WERI-Rb-1 (cell line): ENCODE results near the gene OLFML2A.

Source experiments
- DNase-seq: peaks from one replicate; pipeline ENCODE4 v3.0.0-alpha.2; 2020
- H3K27ac ChIP-seq: fragments of 250-450 bp; sonication (Bioruptor Pico); 2 replicates; pipeline ENCODE4 v1.5.1; 2020; ENCODE audit warnings: mild to moderate bottlenecking, moderate library complexity
- H3K27me3 ChIP-seq: fragments of 250-450 bp; sonication (Bioruptor Pico); 2 replicates; pipeline ENCODE4 v1.5.1; 2021; ENCODE audit warnings: mild to moderate bottlenecking, low read depth, moderate library complexity; ENCODE audit not compliant: insufficient read depth, severe bottlenecking
- H3K36me3 ChIP-seq: fragments of 250-450 bp; sonication (Bioruptor Pico); 2 replicates; pipeline ENCODE4 v1.5.1; 2020; ENCODE audit warnings: mild to moderate bottlenecking, moderate library complexity
- H3K4me3 ChIP-seq: 2 replicates; pipeline ENCODE4 v1.5.1; 2011; ENCODE audit warnings: low read depth, mild to moderate bottlenecking, control low read depth, low read length
- H3K9me3 ChIP-seq: fragments of 250-450 bp; sonication (Bioruptor Pico); 2 replicates; pipeline ENCODE4 v1.5.1; 2021; ENCODE audit warnings: mild to moderate bottlenecking, moderate library complexity; ENCODE audit not compliant: severe bottlenecking
- TF ChIP-seq, protein P1 (sequence below): IDR thresholded peaks from 2 replicates; pipeline ENCODE4 v1.5.1; 2011; ENCODE audit warnings: low read depth, mild to moderate bottlenecking, control low read depth, inconsistent platforms, low read length

OLFML2A gene

GRCh38 chr9:124859803-124860581 lies 83.1 kb downstream of the OLFML2A start:
- no peak overlapping the region; the same call in 1 of the 2 replicates for H3K4me3 ChIP-seq
- no peaks in the 10 kb centered on the region for H3K9me3 ChIP-seq
- H3K27ac ChIP-seq, result peak overlapping the region; percentile 12; the same call in 1 of the 2 replicates
- H3K27me3 ChIP-seq, result no peaks in the 10 kb centered on the region
- DNase-seq, result no peak
- TF ChIP-seq, protein P1, sequence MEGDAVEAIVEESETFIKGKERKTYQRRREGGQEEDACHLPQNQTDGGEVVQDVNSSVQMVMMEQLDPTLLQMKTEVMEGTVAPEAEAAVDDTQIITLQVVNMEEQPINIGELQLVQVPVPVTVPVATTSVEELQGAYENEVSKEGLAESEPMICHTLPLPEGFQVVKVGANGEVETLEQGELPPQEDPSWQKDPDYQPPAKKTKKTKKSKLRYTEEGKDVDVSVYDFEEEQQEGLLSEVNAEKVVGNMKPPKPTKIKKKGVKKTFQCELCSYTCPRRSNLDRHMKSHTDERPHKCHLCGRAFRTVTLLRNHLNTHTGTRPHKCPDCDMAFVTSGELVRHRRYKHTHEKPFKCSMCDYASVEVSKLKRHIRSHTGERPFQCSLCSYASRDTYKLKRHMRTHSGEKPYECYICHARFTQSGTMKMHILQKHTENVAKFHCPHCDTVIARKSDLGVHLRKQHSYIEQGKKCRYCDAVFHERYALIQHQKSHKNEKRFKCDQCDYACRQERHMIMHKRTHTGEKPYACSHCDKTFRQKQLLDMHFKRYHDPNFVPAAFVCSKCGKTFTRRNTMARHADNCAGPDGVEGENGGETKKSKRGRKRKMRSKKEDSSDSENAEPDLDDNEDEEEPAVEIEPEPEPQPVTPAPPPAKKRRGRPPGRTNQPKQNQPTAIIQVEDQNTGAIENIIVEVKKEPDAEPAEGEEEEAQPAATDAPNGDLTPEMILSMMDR, result no peak
- H3K36me3 ChIP-seq, result peaks cover 65% of the 10 kb centered on the region

- H3K27ac ChIP-seq, result peak overlapping the region; percentile 94
- H3K27me3 ChIP-seq, result no peaks in the 10 kb centered on the region
- H3K36me3 ChIP-seq, result peaks cover 59% of the 10 kb centered on the region
- DNase-seq, result no peak
- H3K4me3 ChIP-seq, result peak overlapping the region; percentile 98
- H3K9me3 ChIP-seq, result no peaks in the 10 kb centered on the region
- TF ChIP-seq, protein P1, result no peak
These were observed 83.8 kb downstream of the OLFML2A start for GRCh38 chr9:124860582-124861341.

DNA sequence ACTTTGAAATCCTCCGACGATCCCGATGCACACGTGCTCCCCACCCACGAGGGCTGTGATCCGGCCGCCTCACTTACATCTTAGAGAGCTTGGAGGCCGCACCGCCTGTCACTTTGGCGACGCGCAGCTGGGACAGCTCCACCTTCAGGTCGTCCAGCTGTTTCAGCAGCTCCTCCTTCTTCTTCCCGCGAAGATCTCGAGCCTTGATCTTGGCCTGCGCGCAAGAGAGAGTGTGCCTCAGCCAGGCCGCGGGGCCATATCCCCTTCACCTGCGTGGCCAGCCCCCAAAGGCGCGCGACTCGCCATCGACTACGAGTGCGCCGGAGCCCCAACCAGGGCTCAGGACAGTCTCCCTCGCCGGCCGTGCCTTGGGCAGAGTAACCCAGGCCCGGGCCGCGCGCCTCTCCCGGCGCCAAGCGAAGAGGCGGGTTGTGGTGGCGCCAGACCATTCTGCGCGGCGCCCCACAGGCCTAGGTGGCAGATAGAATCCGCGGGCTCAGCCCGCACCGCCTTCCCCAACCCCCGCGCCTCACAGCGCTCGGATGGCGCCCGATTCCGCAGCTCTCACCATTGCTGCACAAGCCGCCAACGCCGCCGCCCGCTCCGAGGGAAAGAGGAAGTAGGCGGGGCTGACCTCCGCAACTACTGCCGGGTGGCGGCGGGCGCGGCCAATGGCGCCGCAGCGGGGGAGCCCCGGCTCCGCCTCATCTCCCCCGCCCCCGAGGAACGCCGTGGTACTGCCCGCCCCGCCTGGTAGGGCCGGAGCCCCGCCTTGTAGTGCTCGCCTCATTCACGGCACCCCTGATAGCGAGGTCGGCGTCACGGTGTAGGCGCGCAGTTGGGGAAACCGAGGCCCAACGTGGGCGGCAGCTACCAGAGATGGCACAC lies 84.7 kb downstream of the OLFML2A start, which contains the start of the genes ARPC5L and RPL35:
ARPC5L (plus strand) TSS at position 789 of the 888 bp plus-strand sequence. CDS start 7,161 bp downstream, outside the sequence.
RPL35 (minus strand) TSS at position 616 of the 888 bp plus-strand sequence; CDS start at position 571, 45 bp downstream.
- TF ChIP-seq, protein P1, result peak; percentile 23; the same call in 1 of the 2 replicates
- peak within 1 kb of the TSS; percentile 98 for H3K4me3 ChIP-seq
- peak; percentile 98 for DNase-seq
- H3K9me3 ChIP-seq, result no peaks in the 10 kb centered on the region
- peak within 1 kb of the TSS; percentile 94 for H3K27ac ChIP-seq
- H3K27me3 ChIP-seq, result no peaks in the 10 kb centered on the region
- H3K36me3 ChIP-seq, result peaks cover 51% of the 10 kb centered on the region

- H3K9me3 ChIP-seq, result no peaks in the 10 kb centered on the region
- TF ChIP-seq, protein P1, result no peak
- no peaks in the 10 kb centered on the region for H3K27me3 ChIP-seq
- H3K4me3 ChIP-seq, result no peak overlapping the region
- H3K27ac ChIP-seq, result peak overlapping the region; percentile 94
- DNase-seq, result no peak
- peaks cover 32% of the 10 kb centered on the region for H3K36me3 ChIP-seq
These were observed 86.5 kb downstream of the OLFML2A start for GRCh38 chr9:124863371-124863871.
